Measurements from ENCODE around the gene CELSR3. TPM values are rescaled to one million over a fixed set of nuclear protein-coding genes. Genes with fewer than 3 reads are reported as not detected.

Gene CELSR3
- polyA plus RNA-seq, 4 donors: 0.67 to 1.3 (median 1.2) TPM

DNA sequence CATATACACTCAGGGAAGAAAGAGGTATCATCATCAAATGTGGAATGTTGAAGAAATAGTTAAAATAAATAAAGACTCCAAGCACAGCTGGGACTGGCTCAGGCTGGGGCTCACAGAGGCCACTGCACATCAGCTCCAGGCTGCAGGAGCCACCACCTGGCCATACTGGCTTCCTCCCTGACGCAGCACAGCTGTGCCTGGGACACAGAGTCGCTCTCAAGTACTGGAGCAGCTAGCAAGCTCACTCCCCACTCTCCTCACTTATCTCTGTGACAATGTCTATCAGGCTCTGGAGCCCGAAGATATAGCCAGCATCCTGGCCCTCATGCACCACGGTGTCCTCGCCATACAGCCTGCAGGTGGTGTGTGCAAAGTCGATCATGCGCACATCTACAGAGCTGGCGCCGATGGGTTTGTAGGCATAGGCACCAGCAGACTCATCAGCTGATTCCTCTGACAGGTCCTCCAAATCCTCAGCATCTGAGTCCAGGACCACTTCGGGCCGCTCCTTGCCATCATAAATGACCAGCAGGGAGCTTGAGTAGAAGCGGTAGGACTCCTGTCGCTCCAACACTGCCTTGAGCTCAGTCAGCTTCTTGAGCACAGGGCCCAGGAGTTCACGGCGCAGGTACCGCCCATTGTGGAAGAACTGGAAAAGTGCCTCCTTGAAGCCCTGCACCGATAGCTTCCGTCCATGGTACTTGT lies 25.5 kb upstream of the CELSR3 start:
- no peak for DNase-seq (ENCODE audit: low read depth in 4 of 4, low spot score in 3 of 4)

DNA sequence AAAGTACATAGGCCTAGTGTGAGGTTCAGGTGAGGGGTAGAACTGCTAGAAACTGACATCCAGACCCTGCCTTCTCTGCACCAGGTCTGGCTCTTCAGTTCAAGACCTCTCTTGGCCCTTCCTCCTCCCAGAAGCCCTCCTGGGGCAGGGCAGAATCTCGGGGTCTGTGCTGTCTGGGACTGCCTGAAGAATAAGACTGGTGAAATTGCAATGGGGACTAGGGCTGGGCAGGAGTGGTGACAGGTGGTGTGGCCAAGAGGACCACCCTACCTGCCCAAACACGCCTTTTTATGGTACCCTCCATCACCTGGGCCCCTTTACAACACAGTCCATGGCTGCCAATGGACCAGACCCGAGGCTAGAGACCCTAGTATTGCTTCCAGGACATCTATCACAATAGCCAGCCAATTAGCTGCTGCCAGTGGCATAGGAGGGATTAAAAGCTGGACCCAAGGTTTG lies 24.6 kb upstream of the CELSR3 start:
- DNase-seq (ENCODE audit: low read depth in 4 of 4, low spot score in 3 of 4): no peak

DNA sequence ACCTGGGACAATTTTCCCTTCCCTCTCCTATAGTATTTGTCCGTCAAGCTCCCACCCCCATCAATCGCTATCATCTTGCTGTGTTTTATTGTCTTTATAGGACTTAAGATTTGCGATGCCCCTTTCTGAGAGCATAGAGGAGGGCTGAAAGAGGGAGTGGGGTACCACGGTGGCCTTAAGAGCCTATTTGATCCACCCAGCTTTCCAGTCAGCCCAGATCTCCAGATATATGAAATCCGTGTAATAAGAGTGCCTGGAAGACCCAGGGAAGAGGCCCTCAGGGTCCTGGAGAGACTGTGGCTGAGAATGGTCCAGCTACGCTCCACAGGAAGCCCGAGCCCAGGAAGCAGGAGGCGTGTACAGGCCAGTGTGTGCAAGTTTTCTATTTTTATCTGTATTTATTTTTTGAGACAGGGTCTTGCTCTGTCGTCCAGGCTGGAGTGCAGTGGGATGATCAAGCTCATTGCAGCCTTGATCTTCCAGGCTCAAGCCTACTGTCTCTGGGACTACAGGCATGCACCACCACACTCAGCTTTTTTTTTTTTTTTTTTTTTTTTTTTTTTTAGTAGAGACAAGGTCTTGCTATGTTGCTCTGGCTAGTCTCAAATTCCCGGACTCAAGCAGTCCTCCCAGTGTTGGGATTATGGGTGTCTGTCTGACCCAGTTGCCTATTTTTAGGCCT lies 24.0 kb upstream of the CELSR3 start:
- DNase-seq (ENCODE audit: low read depth in 4 of 4, low spot score in 3 of 4): no peak

GRCh38 chr3:48685603-48686511 lies 23.2 kb upstream of the CELSR3 start, which contains the start of gene NCKIPSD:
Gene NCKIPSD, minus strand, starts transcription at chr3:48685915. Its CDS starts 108 bp downstream, at chr3:48685807.
- peak; percentile 65 to 77 (median 70) for DNase-seq (ENCODE audit: low read depth in 4 of 4, low spot score in 3 of 4)

GRCh38 chr3:48685293-48685602 lies 22.6 kb upstream of the CELSR3 start:
- DNase-seq (ENCODE audit: low read depth in 4 of 4, low spot score in 3 of 4): no peak

DNA sequence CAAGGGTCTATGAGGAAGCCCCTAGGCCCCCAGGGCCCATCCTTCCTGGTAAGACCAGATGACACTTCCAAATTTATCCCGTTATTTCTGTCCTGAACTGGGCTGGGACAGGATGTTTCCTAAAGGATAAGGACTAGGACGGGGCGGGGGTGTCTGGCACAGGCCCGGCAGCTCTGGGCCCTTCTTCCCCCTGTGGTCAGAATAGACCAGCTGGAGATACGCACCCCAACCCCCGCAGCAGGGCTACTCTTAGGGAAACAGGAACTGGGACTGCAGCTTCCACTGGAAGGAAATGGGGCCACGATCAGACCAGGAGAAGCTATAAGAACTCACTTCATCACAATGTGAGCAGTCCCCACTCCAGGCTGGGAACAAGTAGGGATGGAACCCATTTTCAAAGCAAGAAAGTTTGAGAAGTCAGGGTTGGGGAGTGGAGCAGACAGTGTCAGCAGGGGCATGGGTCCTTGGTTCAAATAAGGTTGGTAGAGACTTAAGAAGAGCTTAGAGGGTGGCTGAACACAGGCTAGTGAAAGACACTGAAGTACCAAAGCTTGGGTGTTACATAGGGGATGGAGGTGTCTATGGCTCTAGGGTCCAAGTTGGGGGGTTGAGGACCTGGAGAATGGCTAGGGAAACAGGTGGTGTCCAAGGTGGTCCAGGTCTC lies 21.9 kb upstream of the CELSR3 start:
- DNase-seq (ENCODE audit: low read depth in 4 of 4, low spot score in 3 of 4): no peak

DNA sequence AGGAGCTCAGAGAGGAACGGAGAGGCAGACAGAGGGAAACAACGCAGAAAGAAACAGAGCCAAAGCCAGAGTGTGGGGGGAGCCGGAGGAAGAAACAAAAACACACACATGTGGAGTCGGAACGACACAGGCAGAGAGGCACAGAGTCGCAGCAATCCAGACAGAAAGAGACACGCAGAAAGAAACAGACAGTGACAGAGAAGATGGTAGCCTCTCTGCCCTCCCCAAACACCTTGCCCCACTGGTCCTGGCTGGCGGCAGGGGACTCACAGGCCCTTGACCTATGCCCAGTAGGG lies 21.3 kb upstream of the CELSR3 start:
- DNase-seq (ENCODE audit: low read depth in 4 of 4, low spot score in 3 of 4): no peak

- no peak for DNase-seq (ENCODE audit: low read depth in 4 of 4, low spot score in 3 of 4)
Measured at GRCh38 chr3:48682786-48683185, 20.1 kb upstream of the CELSR3 start.

DNA sequence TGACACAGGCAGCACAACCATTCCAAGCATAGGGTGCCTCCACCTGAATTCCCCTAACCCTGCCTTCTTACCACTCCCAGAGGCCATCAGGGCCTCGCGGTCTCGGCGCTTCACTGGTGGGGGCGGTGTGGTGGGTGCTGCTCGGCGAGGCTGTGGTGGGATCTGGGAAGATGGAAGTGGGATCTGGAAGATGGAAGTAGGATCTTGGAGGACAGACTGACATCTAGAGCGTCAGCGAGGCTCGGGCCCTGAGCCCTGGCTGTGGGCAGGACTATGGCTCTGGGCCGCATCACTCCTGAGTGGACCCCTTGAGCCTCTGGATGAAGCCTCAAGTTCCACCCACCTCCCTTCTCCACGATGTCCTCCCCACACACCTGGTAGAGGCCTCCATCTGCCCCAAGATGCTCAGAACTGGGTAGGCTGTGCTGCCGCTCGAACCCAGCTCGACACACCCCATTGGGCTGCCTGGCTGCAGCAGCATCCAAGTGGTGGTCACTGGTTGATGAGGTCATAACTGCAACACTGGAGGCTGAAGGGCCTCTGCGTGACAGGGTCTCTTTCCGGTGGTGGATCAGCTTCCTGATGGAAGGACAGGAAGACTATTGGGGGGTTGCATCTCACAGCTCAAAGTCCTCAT lies 19.4 kb upstream of the CELSR3 start:
- no peak for DNase-seq (ENCODE audit: low read depth in 4 of 4, low spot score in 3 of 4)

- DNase-seq (ENCODE audit: low read depth in 4 of 4, low spot score in 3 of 4): no peak
Measured at GRCh38 chr3:48681541-48681880, 18.8 kb upstream of the CELSR3 start.

DNA sequence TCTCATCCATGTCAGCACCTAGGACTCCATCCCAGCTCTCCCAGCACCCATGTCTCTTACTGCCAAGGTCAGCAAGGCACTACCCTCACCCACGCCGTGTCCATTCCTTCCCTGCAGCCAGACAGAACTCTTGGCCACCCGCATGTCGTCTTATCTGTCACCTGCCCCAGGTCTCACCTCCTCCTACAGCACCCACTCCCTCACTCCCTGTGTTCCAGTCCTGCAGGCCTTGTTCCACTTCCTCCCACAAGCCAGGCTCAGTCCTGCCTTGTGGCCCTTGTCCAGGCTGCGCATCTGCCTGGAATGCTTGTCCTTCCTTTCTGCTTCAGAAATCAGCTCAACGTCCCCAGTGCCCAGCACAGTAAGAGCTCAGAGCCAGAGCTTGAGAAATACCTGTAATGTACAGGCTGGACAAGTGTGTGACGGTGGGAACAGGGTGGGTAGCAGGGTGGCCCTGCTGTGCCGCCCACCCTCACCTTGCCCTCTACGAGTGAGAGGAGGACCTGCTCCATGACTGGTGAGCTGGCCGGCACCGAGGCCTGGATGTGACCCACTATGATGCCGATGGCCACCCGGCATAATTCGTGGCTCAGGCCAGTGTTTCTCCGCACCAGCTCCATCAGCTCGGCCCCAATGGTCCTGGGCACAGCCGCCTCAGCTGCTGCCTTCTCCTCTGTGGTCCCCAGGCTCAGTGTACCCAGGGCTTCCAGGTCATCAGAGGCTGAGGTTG lies 18.3 kb upstream of the CELSR3 start:
- no peak for DNase-seq (ENCODE audit: low read depth in 4 of 4, low spot score in 3 of 4)

GRCh38 chr3:48679411-48680391 lies 17.0 kb upstream of the CELSR3 start:
- DNase-seq (ENCODE audit: low read depth in 4 of 4, low spot score in 3 of 4): no peak

DNA sequence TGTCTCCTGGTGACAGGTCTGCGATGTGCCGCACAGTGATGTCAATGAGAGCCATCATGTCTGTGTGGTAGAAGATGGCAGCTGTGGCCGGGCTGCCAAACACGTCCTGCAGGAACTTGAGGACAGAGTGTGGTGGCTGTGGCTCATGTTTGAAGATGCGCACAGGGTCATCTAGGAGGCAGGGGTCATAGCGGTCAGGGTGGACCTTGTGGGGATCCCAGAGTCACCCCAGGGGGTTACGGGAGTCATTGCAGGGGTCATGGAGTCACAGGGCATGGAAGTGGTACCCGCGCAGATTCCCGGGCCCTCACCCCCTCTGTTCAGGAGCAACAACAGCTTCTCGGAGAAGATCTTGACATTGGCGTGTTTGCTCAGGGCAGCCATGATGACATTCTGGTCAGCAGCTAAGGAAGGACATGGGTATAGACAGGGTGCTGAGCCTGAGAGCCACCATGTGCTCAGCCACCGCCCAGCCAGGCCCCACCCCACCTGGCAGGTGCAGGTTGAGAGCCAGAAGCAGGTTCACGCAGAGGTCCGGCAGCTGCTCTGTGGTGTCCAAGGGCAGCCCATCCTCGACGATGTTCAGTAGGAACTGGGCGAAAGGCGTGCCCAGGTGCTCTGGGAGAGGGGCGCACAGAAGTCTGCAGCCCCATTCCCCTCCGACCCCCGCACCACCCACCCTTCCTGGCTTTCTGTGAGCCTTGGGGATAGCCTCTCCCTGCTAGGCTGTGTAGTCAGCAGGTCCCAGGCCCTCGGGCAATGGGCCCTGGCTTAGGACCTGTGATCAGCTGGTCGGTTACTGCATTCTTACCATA lies 16.1 kb upstream of the CELSR3 start:
- DNase-seq (ENCODE audit: low read depth in 4 of 4, low spot score in 3 of 4): no peak

- no peak for DNase-seq (ENCODE audit: low read depth in 4 of 4, low spot score in 3 of 4)
Measured at GRCh38 chr3:48678056-48678455, 15.4 kb upstream of the CELSR3 start.

DNA sequence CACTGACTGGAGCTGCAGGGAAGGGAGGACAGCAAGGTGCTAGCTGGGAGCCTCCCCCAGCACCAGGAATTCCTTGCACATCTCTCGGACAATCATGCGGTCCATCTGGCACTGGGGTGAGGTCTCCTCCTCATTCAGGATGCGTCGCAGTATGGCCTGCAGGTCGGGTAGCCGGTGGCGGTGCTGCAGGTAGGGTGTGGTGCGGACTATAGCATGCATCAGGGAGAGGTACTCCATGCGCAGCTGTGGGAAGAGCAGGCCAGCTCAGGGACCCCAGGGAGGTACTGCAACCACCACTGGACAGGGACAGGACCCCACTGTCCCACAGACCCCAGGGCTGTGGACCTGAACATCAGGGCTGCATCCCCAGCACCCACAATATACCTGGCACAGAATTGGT lies 11.8 kb upstream of the CELSR3 start:
- no peak for DNase-seq (ENCODE audit: low read depth in 4 of 4, low spot score in 3 of 4)

- DNase-seq (ENCODE audit: low read depth in 4 of 4, low spot score in 3 of 4): no peak
Measured at GRCh38 chr3:48672522-48672921, 9.8 kb upstream of the CELSR3 start.

GRCh38 chr3:48664929-48665328 lies 2.2 kb upstream of the CELSR3 start:
- DNase-seq (ENCODE audit: low read depth in 4 of 4, low spot score in 3 of 4): no peak

DNA sequence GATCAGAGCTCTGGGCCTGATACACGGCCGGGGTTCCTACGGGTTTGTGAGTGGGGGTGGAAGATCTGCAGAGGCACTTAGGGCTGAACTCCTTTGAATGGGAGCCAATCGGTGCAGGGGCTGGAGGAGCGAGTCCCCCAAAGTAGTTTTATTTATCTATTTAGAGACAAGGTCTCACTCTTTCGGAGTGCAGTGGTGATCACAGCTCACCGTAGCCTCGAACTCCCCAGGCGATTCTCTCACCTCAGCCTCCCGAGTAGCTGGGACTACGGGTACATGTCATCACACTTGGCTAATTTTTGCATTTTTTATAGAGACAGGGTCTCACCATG lies 1.6 kb upstream of the CELSR3 start:
- no peak for DNase-seq (ENCODE audit: low read depth in 4 of 4, low spot score in 3 of 4)

All from left renal pelvis (tissue), 4 donors.